Sigmoid colon (tissue), 4 donors: Measurements from ENCODE around the gene SIVA1.

Experiments used
- EP300 ChIP-seq, 4 donors: sonication (generic); formaldehyde crosslinking; IDR thresholded peaks; one replicate each; pipeline ENCODE4 v1.6.1; 2017; ENCODE audit warnings: antibody characterized with exemption in 4 of 4
- POLR2AphosphoS5 ChIP-seq, 4 donors: sonication (generic); formaldehyde crosslinking; IDR thresholded peaks; one replicate each; pipeline ENCODE4 v1.6.1; 2017; ENCODE audit warnings: antibody characterized with exemption in 4 of 4
- TF ChIP-seq, protein P1 (sequence below), 4 experiments: fragments of 450-650 bp in 3 of 4; fragments of 200-600 bp in 1 of 4; IDR thresholded peaks; one replicate each; pipeline ENCODE4 v1.5.1; 2016 to 2019; ENCODE audit warnings: antibody characterized with exemption in 4 of 4, mild to moderate bottlenecking in 3 of 4, moderate library complexity in 2 of 4

- TF ChIP-seq POLR2AphosphoS5 (IDR thresholded peaks at IDR 0.05) = no peak
- no peak for TF ChIP-seq EP300 (IDR thresholded peaks at IDR 0.05)
- TF ChIP-seq, protein P1, sequence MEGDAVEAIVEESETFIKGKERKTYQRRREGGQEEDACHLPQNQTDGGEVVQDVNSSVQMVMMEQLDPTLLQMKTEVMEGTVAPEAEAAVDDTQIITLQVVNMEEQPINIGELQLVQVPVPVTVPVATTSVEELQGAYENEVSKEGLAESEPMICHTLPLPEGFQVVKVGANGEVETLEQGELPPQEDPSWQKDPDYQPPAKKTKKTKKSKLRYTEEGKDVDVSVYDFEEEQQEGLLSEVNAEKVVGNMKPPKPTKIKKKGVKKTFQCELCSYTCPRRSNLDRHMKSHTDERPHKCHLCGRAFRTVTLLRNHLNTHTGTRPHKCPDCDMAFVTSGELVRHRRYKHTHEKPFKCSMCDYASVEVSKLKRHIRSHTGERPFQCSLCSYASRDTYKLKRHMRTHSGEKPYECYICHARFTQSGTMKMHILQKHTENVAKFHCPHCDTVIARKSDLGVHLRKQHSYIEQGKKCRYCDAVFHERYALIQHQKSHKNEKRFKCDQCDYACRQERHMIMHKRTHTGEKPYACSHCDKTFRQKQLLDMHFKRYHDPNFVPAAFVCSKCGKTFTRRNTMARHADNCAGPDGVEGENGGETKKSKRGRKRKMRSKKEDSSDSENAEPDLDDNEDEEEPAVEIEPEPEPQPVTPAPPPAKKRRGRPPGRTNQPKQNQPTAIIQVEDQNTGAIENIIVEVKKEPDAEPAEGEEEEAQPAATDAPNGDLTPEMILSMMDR (IDR thresholded peaks at IDR 0.05) = no peak
Observed at GRCh38 chr14:104792945-104793702, 40.2 kb downstream of the SIVA1 start.
